GM18868 (cell line): Measurements from ENCODE around the gene SH3GL3.

ENCODE experiments used
- ATAC-seq: cut with Tn5 transposase; IDR thresholded peaks from one replicate; pipeline ENCODE4 v1.9.1; 2021; ENCODE audit warnings: mild to moderate bottlenecking, moderate library complexity; ENCODE audit not compliant: unreplicated experiment

SH3GL3 gene

DNA sequence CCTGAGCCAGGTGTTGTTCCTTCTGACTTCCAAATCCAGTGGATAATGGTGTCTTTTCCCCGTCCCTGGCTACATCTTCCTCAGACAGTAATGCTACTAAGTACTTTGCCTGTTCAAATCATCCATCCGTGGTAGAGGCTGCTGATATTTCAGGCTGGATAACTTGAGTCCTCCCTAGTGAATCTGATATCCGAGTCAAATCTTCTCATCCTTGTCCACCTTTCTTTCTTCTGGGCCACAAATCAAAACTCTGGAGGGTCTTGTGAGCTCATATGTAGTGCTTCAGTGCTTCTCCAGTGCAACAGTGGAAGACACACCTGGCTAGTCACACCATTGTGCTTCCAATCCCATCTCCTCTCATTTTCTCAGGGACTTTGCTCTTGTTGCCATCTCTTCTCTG is 11.2 kb downstream of the SH3GL3 start:
- ATAC-seq: no peak

DNA sequence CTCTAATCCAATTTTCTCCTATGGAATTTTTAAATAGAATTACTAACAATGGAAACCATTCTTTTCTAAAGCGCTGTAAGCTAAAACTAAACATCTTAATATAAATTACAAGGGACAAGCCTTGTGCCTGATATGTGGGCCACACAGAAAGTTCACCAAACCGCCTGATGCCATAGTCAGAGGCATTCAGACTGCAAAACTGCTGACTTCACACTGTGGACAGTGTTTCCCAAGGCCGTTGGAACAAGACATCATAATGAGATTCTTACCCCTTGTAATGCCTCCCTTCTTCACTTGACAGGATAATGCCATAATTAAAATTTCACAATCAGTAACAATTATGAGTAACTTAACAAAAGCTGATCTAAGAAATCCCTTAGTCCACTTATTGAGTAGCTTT is 14.9 kb downstream of the SH3GL3 start:
- ATAC-seq: no peak

DNA sequence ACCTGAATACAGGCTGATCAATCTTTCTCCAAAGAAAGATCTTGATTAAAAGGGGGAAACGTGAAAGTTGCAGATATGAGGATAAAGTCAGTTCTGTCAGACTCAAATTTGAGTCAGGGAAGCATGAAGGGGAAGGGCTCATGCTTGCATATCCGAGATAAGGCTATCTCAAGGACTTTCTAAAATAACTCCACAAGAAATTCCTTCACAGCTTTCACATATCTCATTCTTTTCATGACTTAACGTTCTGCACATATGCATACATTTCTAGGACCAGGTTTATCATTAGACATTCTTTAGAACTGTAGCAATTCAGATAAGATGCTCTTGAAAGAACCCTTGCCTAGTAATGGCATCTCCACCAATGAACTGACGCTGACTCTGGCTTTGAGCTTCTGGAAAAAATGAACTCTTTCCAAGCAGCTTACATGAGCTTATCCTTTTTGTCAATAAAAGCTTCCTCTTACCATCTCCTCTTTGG is 15.9 kb downstream of the SH3GL3 start:
- ATAC-seq: no peak

DNA sequence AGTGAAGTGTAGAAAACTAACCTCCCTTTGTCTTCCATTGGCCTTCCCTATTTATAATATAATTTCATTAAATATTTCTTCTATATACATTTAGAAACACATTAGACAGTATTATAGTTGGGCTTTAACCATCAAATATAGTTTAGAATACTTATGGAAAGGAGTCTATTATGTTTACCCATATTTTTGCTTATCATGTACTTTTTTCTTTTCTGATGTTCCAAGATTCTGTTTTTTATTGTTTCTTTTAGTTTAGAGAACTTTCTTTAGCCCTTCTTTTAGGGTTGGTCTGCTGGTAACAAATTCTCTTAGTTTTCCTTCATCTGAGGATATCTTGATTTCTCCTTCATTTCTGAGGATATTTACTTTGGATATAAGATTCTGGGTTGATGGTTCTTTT is 23.7 kb downstream of the SH3GL3 start:
- no peak for ATAC-seq

DNA sequence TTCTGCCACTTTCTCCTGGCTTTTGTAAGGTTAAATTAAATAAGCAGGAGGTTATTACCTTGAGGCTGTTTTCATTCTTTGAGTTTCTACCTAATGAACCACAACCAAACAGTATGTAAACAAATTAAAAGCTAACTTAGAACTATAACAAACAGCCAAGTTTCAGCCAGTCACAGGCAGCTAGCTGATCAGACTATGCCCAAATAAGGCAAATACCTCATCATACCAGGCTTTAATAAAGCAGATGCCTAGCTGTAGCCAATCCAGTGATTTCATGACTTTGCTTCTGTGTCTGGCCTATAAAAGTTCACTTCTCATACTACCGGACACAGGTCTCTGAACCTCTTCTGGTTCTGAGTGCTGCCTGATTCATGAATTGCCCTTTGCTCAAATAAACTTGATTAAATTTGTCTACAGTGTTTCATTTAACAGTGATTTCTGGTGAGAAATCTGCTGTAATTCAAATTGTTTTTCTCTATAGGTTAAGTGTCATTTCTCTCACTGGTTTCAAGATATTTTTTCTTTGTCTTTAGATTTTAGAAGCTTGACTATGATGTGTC is 24.2 kb downstream of the SH3GL3 start:
- no peak for ATAC-seq

DNA sequence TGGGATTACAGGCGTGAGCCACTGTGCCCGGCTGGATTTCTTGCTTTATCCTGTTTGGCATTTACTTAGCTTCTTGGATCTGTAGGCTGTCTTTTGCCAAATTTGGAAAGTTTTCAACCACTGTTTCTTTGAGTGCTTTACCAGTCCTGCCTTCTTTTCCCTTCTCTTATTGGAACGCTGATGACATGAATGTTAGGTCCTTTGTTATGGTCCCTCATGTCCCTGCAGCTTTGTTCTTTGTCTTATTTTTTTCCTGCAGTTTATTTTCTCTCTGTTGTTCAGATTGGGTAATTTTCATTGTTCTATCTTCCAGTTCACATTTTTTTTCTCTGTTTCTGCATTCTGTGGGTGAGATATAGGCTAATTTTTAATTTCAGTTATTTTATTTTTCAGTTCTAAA is 25.0 kb downstream of the SH3GL3 start:
- no peak for ATAC-seq

DNA sequence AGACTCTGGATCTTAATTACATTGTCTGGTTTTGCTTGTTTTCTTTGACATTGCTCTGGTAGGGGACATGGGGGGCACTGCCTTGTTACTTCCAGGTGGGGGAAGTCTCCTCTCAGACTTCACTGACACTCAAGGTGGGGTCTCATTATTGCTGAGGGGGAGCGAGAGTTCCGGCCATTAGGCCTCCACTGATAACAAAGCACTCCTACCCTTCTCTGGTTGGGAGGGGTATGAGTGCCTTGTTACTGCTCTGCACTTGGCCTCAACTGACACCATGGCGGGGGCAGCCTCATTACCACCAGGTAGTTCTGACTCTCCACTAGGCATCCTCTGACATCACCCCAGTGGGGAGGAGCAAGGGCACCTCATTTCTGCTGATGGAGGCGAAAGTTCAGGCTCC is 25.7 kb downstream of the SH3GL3 start:
- no peak for ATAC-seq

DNA sequence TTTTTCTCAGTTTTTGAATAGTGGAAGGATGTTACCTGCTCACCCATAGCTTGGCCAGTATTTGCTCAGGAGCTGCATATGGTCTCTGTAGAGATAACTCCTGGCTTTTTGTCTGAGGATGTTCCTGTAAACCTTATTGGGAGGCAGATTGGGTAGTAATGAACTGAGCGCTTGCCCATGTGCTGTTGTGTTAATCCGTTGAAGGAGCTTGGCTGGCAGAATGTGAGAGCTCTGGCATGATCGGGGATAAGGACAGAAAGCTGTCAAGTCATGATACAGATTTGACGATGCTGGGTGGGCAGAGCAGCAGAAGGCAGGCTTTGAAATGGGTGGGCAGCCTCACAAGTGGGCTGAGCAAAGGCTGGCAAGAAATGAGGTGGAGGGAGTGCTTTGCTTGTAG is 27.4 kb downstream of the SH3GL3 start:
- ATAC-seq: no peak

DNA sequence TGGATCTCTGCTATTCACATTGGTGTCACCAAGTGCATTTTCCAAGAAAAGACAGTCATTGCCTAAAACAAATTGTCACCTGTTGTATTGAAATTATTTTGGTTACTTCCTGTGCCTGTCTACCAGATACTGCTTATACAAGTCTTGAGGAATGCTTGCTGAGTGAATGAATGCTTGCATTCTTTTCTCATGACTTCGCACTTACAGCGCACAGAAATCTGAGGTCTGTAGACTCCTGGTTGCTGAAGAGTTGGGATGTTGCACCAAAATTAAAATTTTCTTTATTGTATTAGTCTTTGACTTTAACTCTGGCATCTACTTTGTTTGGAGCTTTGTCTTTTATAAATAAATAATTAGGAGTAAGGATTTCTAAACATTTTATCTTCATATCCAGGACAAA is 28.4 kb downstream of the SH3GL3 start:
- no peak for ATAC-seq

DNA sequence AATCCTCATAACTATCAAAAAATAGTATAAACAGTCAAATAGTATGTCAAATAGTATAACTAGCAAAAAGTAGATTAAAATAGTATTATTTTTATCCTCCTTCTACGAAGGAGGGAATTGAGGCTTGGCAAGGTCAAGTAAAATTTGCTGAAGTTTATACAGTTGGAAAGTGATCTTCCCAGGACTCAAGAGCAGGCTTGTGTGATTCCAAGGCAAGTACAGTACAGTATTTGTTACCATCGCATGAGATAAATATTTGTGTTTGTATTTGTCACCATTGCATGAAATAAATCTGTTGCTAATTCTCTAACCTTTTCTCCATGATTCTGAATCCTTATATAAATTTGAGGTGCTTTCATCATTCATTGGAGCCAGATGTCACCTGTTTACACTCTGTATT is 28.9 kb downstream of the SH3GL3 start:
- ATAC-seq: no peak

DNA sequence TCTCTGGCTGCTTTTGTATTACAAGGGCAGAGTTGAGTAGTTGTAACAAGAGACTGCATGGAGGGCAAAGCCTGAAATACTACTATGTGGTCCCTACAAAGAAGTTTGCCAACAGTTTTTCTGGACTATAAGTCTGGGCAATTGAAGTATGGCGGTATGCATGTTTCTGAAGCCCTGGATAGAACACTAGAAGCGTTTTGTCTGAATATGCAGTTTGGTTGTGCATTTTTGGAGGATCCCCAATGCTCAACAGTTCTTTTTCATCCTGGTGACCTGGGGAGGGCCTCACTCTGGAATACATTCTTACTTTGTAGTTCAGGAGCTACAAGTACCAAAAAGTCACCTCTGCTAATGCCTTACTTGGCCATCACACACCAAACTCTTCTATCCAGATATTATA is 29.6 kb downstream of the SH3GL3 start:
- ATAC-seq: no peak

DNA sequence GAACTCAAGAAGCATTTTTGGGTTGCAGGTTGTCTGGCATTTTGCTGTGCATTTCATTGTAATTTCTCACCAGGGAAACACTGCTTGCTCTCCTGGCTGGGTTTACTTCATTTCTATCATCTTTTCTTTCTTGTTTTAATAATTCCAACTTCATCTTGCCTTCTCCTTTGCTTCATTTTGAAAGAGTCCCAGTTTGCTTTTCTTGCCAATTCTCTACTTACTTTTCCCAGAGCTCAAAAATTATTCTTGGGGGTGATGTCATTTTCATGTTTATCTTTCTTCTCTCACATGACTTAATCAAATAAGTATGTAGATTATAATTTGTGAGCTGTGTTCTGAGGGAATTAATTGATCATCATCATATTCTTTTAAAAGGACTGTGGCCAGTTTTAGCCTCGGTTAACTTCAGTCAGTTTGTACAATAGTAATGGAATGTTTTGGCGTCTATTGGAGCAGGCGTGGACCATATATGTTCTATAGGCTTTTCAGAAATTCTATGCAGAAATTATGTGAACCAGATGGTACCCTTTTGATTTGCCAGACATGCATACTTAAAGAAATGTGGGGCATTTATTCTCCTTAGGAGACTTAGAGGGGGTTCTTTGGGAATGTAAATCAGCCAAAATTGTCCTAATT is 30.1 kb downstream of the SH3GL3 start:
- ATAC-seq: no peak

DNA sequence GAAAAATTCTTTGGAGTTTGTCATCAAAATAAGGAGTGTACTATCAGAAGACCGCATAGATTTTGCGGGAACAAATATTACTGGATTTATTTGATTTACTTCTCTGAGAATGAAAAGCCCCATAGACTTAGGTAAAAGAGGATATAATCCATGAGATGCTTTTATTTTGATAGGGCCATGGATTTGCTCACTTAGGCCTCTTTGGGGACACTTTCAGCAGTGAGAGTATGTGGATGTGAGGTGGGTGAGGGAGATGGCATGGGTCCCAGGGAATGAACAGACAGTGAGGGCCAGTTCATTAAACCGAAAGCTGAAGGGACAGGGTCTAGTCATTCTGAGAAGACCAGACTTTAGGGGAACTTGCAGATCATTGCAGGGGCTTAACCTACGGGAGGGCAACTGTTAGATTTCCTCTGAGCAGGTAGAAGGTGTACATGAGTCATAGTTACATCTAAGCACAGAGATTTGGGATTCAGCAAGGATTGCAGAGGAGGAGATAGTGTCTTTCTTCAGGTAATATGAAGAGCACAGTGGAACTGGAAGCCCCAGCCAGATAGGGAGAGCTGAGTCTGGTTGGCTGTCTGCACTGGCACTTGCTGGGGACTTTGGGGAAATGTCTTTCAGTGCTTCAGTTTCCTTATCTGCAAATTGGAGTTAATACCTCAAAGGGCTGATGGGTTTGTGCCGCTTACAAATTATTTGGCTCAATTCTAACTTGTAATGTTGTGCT is 30.8 kb downstream of the SH3GL3 start:
- no peak for ATAC-seq

DNA sequence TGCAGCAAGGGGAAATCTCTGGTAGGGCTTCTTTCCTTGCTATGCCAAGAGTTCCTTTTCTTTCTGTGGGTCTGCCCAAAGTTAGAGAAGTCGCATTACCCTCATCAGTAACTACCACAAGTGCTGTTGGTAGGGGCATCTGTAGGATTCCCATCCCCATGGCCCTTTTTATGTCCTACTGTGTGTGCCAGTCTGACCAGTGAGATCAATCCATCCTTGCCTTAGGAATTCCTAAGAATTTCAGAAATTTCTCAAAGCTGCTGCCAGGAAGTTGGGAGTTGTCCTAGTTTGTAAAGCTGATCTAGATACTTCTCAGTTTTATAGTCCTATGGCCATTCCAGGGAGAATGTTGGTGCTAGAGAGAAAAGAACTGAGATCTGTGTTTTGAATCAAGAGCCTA is 36.5 kb downstream of the SH3GL3 start:
- ATAC-seq: no peak

DNA sequence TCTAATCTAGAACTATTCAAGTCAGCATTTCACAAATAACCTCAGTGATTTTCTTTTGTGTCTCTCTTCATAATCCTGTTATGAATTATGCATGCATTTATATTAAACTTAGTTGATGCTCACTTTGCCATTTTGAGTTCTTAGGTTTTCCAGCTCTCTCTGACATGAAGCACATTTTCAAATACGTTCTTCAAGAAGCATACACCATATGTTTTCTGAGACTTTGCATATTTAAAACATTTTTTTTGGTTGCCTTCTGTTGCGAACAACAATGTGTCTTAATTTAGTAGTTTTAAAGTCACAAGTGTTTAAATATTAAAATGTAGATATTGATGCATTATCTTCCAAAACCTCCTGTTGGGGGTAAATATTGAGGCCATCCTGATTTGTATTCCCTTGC is 37.5 kb downstream of the SH3GL3 start:
- ATAC-seq: no peak

DNA sequence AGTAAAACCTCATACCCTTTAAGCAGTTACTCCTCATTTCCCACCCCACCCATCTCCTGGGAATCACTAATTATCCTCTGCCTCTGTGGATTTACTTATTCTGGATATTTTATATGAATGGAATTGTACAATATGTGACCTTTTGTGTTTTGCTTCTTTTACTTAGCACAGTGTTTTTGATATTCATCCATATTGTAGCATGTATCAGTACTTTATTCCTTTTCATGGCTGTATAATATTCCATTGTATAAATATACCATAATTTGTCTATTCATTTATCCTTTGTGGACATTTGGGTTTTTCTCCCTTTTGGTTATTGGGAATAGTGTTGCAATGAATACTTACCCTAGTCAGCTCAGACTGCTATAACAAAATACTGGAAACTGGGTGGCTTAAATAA is 39.2 kb downstream of the SH3GL3 start:
- no peak for ATAC-seq

DNA sequence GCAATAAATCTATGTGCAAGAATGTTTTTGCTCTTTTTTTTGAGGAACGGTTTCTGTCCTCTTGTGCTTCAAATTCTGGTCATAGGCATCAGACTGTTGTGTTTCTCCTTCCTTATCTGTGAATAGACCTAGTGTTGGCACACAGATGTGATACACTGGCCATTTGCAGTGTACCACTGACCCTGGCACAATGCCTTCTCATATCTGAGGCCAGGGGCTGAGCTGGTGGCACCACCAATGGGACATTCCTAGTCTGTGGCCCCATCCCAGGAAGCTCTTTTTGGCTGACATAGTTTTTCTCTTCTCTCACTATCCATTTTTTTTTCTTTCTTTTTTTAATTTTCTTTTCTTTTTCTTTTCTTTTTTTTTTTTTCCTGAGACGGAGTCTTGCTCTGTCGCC is 40.4 kb downstream of the SH3GL3 start:
- ATAC-seq: no peak

DNA sequence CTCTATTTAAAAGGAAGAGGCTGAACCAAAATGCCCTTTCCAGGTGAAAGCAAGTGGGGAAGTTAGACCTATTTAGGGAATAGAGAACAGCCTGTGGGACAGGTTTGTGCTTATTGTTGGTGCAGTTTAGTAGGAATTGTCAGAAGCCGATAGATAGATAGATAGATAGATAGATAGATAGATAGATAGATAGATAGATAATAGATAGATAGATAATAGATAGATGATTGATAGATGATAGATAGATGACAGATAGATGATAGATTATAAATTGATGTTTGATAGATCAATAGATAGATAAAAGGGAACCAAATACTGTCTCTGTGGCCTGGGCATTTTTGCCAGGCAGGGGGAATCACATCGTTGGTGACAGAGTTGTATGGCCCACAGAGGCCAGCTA is 42.5 kb downstream of the SH3GL3 start:
- ATAC-seq: no peak

DNA sequence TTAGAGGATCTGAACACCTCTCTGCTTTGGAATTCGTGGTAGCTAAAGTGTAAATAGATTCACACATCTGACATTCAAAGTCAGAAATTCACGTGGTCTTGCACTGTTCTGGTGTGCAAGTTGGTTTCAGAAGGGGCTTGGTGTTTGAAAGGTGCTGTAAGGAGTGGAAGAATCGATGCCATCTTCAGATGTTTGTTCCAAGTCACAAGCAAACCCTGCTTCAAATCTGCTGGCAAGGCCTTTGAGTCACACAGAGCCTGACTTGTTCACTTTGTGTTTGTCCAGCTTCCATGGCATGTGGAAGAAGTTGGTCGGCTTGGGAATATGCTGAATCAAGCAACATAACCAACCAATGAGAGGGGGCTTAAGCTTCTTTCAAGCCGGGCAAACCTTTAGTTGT is 44.3 kb downstream of the SH3GL3 start:
- ATAC-seq: no peak

DNA sequence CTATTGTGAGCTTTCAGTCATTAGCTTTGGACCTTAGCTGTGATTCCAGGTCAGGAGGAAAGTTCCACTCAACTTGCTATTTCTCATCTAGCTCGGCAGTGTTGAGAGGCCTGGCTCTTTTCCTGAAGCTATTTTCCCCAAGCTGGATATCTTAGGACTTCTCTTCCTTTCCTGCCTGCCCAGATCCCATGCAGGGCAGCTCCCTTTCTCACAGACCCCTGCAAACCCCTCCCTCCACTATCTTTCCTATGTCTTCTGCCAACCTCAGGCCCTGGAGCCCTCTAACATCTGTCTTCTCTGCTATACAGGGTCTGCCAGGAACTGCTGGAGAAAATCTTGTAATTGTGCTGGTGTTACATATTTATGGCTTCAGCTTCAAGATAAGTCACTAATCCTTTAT is 49.6 kb downstream of the SH3GL3 start:
- no peak for ATAC-seq

DNA sequence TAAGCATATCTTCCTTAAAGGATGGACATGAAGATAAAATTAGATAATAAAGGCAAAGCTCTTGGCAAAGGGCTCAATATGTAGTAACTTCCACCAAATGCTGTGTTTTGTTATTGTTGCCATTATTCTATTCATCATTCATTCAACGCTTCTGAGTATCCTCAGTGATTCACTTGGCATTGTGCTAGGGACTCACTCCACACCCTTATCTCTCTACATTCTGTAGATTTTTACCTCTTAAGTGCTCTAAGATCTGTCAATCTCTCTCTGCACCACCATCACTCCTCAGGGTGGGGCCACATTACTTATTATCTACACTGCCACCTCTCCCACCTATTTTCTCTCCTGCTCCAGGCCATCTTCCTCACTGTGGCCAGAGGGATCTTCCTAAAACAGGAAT is 51.2 kb downstream of the SH3GL3 start:
- no peak for ATAC-seq

DNA sequence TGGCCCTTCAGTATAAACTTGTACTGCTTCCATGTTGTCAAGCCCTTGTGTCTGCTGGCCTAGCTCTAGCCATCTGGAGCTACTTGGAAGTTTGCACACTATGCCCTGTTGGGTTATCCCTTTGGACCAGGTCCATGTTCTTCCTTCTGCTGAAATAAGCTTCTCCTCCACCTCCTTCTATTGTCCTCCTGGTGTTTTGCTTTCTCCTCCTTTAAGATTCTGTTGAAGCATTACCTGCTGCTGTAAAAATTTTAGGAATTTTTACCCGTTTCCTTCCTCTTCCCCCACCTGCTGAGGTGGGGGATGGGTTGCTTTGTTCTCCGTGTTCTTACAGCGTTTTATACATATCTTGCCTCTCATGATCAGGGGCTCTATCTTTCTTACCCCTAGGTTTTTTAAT is 51.7 kb downstream of the SH3GL3 start:
- ATAC-seq: no peak

DNA sequence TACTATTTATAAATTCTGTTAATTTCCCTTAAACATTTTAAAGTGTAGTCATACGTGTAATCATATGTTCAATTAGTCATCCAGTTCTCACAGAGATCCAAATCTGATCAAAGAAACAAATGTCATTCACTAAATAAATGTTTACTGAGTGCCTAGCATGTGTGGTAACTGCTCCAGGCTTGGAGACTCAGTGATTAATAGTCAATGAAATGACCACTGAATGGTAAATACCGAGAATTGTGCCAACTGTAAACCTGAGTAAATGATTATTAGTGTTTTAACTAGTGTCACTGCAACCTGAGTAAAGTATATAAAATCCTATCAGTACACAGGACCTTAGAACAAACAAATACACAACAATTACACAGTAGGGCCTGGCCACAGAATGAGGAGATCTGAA is 52.3 kb downstream of the SH3GL3 start:
- no peak for ATAC-seq
